ENCODE results near the gene SLC38A10.

DNA sequence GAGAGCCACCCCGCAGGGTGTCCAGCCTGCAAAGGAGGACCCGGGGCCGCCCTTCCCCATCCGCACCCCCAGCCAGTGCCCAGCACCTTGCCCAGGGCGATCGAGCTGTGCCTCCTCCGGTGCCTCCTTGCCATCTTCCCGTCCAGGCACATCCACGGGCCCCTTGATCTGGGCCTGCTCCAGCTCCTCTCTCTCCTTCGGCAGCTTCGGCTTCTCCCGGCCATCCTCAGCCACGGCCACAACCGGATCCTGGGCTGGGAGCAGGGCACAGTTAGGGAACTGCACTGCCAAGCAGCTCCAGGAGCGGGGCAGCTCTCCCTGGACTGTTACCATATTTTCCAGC is 42.1 kb downstream of the SLC38A10 start:
- TF ChIP-seq, protein P1, sequence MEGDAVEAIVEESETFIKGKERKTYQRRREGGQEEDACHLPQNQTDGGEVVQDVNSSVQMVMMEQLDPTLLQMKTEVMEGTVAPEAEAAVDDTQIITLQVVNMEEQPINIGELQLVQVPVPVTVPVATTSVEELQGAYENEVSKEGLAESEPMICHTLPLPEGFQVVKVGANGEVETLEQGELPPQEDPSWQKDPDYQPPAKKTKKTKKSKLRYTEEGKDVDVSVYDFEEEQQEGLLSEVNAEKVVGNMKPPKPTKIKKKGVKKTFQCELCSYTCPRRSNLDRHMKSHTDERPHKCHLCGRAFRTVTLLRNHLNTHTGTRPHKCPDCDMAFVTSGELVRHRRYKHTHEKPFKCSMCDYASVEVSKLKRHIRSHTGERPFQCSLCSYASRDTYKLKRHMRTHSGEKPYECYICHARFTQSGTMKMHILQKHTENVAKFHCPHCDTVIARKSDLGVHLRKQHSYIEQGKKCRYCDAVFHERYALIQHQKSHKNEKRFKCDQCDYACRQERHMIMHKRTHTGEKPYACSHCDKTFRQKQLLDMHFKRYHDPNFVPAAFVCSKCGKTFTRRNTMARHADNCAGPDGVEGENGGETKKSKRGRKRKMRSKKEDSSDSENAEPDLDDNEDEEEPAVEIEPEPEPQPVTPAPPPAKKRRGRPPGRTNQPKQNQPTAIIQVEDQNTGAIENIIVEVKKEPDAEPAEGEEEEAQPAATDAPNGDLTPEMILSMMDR (conservative IDR thresholded peaks at IDR 0.05; ENCODE audit: low read length), result no peak
- no peak for TF ChIP-seq EZH2phosphoT487 (IDR thresholded peaks at IDR 0.05; ENCODE audit: borderline replicate concordance, low read depth, low read length)

All from OCI-LY7 (cell line).